SW480 (cell line): ENCODE data around the gene ATRNL1.
"Not testable (repeated sequence)": the region's sequence is repeated elsewhere in the genome, so short reads cannot be mapped to it uniquely, and the experiment has no call there.

Source experiments
- DNase-seq: peaks from one replicate; pipeline ENCODE4 v3.0.0-alpha.2; 2016; ENCODE audit warnings: low spot score

The ATRNL1 gene

DNA sequence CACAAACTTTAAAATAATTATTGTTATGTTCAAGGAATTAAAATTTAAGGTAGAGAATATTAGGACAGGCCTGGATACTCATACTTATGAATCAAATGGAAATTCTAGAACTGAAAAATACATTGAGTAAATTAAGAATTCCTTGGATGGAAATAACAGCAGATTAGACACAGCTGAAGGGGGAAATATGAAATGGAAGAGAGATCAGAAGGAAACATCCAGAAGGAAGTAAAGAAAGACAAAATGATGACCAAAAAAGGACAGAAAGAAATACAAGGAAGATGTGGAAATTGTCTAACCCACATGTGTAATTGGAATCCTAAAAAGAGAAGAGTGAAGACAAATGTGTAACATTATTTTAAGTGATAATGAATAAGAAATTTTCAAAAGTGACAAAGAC is 128.9 kb downstream of the ATRNL1 start:
- no peak for DNase-seq

DNA sequence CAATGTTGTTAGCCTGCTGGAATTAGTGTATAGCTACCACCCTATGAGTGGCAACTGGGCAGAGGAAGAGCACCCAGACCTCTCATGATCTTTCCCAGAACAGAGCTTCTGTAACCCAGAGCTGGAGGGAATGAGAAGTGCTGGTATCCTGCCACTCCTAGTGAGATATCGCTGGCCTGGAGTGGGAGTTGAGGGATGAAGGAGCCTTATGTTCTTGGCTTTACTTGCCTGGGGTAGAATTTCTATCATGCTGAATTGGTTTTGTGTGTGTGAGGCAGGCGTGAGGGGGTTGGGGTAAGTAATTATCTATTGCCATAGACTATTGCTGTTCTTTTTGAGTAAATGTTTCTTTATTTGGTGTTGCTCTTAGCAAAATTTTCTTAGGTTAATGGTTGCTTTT is 146.6 kb downstream of the ATRNL1 start:
- DNase-seq = no peak

DNA sequence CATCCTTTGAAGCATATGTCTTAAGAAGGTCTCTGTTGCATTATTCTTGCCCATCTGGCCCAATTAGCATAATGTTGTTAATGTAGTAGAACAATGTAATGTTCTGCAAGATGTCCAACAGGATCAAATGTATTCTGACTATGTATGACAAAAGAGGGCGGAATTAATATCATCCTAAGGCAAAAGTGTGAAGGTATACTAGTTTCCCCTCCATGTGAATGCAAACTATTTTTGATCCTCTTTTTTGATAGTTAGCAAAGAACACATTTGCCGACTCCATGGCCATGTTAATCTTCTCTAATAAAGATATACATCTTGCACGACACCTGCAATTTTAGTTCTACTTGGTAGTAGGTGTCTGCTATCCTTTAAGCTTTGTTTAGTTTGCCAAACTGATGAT is 157.6 kb downstream of the ATRNL1 start:
- no peak for DNase-seq

DNA sequence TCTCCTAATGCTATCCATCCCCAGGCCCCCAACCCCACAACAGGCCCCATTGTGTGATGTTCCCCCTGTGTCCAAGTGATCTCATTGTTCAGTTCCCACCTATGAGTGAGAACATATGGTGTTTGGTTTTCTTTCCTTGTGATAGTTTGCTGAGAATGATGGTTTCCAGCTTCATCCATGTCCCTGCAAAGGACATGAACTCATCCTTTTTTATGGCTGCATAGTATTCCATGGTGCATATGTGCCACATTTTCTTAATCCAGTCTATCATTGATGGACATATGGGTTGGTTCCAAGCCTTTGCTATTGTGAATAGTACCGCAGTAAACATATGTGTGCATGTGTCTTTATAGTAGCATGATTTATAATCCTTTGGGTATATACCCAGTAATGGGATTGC is 160.6 kb downstream of the ATRNL1 start:
- DNase-seq = not testable (repeated sequence)

DNA sequence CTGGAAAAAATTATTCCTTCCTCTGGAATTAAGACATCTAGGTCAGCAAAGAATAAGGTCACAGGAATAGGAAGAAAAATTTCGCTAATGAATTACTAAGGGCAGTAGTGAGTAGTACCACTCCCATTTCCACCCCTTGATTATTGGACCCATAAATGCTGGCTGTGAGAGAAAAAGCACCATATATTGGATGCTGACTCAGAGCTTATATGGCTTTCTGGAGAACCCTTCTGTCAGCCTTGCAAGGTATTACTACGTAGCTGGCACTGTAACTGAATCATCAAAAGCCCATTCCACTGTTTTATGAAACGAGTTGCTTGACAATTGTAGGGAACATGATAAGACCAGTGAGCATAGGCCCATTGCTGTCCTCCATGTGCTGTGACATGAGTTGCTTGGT is 179.3 kb downstream of the ATRNL1 start:
- DNase-seq = no peak

DNA sequence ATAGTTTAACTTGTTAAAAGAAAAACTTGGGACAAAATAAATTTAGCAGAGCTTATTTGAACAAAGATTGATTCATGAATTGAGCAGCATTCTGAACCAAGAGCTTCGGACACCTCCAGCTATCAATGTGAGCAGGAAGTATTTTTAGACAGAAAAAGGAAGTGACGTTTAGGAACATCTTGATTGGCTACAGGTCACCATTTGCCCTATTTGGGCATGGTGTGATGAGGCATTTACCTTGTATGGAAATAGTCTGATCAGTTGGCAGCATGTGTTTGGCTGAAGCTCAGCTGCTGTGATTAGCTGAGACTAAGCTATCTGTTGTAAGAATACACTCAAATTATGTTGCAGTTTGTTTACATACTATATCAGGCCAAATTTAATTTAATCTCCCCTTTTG is 185.1 kb downstream of the ATRNL1 start:
- no peak for DNase-seq

DNA sequence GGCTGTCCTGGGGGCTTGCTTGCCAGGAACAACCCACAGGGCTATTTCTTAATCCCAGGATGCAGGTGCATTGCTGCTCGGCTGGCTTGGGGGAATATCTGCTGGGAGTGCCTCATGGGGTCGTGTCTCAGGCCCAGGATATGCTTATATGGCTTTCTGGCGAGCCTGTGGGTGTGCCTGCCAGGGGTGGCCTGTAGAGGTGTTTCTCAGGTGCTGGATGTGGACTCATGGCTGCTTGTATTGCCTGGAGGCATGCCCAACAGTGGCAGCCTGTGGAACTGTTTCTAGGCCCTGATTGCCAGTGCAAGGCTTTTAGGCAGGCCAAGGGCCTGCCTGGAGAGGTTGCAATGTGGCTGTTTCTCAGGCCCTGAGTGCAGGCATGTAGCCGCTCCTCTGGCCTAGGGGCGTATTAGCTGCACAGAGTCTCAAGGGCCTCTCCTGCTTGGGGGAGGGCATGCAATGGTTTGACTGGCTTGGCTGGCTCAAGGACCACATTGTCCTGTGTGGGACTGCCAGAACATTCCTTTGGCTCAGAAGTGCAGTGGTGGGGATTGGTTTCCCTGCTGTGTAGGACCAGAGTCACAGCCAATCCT is 202.1 kb downstream of the ATRNL1 start:
- no peak for DNase-seq

DNA sequence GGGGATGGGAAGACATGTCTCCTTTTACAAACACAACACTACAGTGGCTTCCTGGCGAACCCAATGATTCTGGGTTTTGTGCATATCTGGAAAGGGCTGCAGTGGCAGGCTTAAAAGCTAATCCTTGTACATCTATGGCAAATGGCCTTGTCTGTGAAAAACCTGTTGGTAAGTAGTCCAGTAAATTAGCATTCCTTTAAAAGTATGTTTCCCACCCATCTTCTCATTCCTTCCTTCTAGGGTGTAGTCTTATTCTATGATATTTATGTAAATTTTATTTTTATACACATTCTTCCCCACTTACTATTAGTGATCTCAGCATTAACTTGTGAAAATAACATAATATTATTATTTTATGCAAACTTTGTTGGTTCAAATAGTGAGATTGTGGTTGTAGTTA is 206.9 kb downstream of the ATRNL1 start:
- no peak for DNase-seq

DNA sequence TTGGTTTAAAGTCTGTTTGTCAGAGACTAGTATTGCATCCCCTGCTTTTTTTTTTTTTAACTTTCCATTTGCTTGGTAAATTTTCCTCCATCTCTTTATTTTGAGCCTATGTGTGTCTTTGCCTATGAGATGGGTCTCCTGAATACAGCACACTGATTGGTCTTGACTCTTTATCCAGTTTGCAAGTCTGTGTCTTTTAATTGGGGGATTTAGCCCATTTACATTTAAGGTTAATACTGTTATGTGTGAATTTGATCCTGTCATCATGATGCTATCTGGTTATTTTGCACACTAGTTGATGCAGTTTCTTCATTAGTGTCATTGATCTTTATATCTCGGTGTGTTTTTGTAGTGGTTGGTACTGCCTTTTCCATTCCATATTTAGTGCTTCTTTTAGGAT is 226.5 kb downstream of the ATRNL1 start:
- DNase-seq = not testable (repeated sequence)

DNA sequence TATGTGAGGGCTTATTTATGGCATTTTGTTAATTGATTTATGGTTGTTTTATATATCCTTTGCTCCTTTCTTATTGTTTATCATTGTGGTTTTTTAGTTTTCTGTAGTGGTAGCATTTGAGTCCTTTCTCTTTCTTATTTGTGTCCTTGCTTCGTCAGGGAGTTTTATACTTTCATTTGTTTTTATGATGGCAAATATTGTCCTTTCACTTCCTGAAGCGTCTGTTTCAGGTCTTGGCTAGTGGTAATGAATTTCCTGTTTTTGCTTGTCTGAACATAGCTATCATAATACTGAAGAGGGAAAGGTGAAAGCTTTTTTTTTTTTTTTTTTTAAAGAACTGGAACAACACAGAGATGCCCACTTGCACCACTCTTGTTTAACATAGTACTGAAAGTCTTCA is 228.2 kb downstream of the ATRNL1 start:
- no peak for DNase-seq

DNA sequence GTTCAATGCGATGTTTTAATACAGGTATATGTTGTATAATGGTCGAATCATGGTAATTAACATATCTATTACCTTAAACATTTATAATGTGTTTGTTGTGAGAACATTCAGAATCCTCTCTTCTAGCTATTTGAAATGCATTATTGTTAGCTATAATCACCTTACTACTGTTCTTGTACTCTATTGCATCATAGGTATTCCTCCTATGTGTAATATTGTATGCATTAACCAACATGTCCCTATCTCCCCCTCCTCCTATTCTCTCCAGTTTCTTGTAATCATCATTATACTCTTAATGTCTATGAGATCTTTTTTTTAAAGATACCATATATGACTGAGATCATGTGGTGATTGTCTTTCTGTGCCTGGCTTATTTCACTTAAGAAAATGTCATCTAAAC is 235.2 kb downstream of the ATRNL1 start:
- DNase-seq = no peak

DNA sequence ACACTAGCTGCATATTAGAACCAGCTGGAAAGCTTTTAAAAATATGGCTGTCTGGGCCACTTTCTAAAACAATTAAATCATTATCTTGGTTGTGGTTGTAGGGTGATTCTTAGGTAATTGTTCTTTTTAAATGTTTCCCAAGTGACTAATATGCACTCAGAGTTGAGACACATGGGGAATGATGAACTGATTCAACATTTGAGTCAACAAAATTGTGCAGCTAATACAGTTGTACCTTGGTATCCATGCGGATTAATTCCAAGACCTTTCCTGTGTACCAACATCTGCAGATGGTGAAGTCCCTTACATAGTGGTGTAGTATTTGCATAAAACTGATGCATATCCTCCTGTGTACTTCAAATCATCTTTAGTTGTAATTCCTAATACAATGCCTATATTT is 242.2 kb downstream of the ATRNL1 start:
- DNase-seq = no peak

DNA sequence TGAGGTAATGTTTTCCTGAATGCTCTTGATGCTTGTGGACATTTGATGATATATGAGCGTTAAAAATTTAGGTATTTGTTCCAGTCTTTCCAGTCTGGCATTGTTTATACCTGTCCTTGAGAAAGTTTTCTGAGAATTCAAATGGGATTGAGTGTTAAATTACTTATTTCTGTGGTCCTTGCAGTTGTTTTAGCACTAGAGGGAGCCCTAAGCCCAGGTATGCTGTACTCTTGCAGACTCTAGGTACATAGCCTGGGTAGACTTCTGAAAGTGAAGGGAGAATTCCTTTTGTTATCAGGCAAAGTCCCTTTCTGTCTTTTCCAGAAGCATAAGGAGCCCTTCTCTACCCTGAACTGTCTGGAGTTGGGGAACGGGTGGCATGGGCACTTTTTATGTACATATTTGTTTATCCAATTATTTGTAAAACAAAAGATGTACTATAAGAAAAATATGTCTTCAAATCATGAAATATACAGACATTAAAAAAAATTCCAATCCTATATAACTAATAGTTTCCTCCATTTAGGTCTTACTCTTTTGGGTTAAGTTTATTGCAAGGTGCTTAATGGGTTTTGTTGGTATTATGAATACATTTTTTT is 262.1 kb downstream of the ATRNL1 start:
- peak; percentile 77 for DNase-seq

DNA sequence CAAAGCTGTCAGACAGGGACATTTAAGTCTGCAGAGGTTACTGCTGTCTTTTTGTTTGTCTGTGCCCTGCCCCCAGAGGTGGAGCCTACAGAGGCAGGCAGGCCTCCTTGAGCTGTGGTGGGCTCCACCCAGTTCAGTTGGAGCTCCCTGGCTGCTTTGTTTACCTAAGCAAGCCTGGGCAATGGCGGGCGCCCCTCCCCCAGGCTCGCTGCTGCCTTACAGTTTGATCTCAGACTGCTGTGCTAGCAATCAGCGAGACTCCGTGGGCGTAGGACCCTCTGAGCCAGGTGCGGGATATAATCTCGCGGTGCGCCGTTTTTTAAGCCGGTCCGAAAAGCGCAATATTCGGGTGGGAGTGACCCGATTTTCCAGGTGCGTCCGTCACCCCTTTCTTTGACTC is 274.8 kb downstream of the ATRNL1 start:
- not testable (repeated sequence) for DNase-seq

DNA sequence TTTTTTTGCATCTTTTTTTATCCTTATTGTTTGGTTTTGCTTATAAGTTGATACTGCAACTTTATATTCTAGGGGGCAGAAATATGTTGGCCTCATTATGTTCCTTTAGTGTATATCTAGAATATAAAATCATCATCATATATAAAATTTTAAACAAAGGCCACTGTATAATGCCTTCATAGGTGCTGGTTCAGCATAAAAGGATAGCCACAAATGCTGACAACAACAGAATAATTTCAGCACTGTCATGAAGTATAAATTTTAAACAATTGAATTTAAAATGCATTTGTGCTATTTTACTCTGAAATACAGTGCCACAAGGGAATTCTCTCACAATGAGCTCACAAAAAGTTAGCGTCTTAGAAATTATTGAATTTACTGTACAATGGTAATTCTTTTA is 285.9 kb downstream of the ATRNL1 start:
- no peak for DNase-seq

DNA sequence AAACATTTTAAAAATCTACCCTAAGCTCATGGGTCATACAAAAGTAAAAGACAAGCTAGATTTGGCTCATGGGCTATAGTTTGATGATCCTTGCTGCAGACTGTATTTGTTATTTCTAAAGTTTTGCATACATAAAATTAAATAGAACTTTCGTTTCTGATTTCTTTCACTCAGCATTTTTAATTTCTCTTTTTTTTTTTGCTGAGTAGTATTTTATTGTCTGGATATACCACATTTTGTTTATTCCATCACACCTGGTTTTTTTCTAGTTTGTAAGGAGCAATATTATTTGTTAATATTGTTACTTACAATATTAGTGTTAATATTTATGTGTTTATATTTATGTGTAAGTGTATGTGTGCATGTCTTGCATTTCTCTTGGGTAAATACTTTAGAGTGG is 291.5 kb downstream of the ATRNL1 start:
- no peak for DNase-seq

DNA sequence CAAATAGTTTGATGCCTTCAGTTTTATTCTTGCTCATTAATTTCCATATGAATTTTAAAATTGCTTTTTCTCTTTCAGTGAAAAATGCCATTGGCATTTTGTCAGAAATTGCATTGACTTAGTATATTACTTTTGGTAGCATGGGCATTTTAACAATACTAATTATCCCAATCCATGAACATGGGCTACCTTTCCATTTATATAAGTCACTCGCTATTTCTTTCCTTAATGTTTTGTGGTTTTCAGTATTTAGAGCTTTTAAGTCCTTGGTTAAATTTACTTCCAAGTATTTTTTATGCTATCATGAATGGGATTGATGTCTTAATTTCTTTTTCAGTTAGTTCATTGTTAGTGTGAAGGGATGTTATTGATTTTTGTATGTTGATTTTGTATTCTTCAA is 297.4 kb downstream of the ATRNL1 start:
- no peak for DNase-seq

DNA sequence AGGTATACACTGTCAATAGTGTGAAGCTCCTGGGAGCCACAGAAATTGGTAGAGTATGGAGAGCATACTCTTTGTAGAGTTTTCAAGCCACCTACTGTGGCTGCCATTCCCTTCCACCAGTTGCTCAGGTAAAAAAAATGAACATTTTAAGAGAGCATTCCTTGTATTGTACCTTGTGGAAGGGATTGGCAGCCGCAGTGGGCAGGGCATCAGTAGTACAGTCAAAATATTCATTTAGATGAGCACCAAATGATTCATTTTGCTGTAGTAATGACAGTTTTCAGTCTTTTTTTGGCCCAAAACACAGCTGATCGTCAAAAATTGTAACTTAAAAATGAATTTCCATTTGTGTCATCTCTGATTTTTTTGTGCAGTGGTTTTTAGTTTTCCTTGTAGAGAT is 304.9 kb downstream of the ATRNL1 start:
- no peak for DNase-seq

DNA sequence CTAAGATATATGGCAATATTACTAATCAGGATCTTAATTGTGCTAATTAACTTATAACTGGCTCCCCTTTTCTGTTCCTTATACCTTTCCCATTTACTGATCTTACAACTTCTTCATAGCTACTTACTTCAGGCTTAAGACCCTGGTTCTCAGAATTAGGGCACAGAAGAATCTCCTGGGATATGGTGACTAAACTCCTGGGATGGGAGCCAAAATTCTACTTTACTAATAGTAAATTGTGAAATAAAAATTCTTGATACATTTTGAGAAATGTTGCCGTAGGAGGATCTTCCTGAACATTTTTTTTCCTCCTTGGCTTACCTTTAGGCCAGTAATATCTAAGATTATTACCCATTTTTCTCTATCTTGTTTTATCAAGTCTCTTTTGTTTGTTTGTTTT is 309.5 kb downstream of the ATRNL1 start:
- no peak for DNase-seq

DNA sequence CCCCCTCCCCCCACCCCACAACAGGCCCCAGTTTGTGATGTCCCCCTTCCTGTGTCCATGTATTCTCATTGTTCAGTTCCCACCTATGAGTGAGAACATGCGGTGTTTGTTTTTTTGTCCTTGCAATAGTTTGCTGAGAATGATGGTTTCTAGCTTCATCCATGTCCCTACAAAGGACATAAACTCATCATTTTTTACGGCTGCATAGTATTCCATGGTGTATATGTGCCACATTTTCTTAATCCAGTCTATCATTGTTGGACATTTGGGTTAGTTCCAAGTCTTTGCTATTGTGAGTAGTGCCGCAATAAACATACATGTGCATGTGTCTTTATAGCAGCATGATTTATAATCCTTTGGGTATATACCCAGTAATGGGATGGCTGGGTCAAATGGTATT is 312.7 kb downstream of the ATRNL1 start:
- not testable (repeated sequence) for DNase-seq

DNA sequence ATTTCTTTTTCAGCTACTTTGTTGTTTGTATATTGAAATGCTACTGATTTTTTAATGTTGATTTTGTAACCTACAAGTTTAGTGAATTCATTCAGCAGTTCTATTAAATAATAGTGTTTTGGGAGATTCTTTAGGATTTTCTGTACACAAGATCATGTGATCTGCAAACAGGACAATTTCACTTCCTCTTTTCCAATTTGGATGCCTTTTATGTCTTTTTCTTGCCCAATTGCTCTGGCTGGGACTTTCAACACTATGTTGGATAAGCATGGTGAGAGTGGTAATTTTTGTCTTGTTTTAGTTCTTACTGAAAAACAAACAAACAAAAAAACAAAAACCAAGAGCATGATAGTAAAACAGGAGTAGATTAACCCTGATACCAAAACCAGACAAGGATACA is 316.2 kb downstream of the ATRNL1 start:
- no peak for DNase-seq

DNA sequence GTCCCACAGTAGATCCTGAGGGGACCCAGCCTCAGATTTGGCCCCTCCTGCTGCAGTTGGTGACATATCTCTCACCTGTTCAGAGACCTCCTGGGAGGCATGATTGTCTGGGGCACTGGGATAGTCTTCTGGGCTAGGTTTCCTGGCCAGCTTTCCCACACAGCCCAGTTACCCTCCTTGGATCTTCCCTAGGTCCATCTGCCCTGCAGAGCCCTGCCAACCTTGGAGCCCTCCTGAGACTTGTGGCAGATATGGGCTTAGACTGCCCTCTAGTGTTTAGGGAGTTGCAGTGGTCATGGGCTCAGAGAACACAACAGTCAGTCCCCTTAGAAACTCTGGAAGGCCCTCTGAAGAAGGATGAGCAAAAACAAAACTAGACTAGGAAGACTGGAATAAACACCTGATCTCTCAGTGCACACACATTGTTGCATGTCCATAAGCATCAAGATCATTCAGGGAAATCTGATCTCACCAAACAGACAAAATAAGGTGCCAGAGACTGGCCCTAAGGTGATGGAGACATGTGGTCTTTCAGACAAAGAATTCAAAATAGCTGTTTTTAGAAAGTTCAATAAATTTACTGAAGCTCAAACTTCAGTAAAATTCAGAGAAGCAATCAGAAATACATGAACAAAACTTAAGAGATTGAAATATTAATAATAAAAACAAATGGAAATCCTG is 324.6 kb downstream of the ATRNL1 start:
- DNase-seq = peak; percentile 46

DNA sequence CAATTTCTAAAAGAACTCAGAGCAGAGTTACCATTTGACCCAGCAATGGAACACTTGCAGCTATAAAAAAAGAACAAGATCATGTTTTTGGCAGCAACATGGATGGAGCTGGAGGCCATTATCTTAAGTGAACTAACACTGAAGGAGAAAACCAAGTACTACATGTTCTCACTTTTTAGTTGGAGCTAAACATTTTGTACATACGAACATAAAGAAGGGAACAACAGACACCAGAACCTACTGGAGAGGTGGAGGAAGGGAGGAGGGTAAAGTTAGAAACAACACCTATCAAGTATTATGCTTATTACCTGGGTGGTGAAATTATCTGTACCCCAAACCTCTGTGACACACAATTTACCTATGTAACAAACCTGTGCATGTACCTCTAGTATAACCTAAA is 329.5 kb downstream of the ATRNL1 start:
- DNase-seq = no peak

DNA sequence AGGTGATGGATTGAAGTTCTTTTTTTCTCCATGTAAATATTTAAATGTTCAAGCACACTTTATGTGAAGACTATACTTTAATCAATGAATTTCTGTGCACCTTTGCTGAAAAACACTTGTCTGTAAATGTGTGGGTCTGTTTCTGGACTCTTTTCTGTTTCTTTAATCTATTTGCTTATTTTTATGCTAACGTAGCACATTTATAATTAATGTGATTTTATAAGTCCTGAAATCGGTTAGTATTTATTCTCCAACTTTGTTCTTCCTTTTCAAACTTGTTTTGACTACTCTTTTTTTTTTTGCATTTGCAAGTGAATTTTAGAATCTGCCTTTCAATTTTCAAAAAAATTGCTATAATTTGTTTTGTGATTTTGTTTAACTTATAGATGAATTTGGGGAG is 334.4 kb downstream of the ATRNL1 start:
- DNase-seq = no peak
